ENCODE data around the gene HELZ.
"Not testable (repeated sequence)": the region's sequence is repeated elsewhere in the genome, so short reads cannot be mapped to it uniquely, and the experiment has no call there.

The HELZ gene

GRCh38 chr17:67127925-67128324 lies 117.1 kb downstream of the HELZ start:
- Mint-ChIP-seq H3K27me3 (ENCODE audit: low read depth) (no peaks in the 10 kb centered on the region), H3K27ac (no peak overlapping the region), H3K36me3 (ENCODE audit: low read depth) (peaks cover 28% of the 10 kb centered on the region), H3K9me3 (no peaks in the 10 kb centered on the region), H3K4me3 (no peak overlapping the region), H3K4me1 (peaks cover 5% of the 10 kb centered on the region)
- TF ChIP-seq CTCF (IDR thresholded peaks at IDR 0.05; ENCODE audit: unreplicated experiment in 3 of 3), result no peak

- TF ChIP-seq CTCF (IDR thresholded peaks at IDR 0.05; ENCODE audit: unreplicated experiment in 3 of 3), result no peak
- H3K27me3 Mint-ChIP-seq (ENCODE audit: low read depth), result no peaks in the 10 kb centered on the region
- H3K4me3 Mint-ChIP-seq, result no peak overlapping the region
- no peak overlapping the region for H3K27ac Mint-ChIP-seq
- H3K4me1 Mint-ChIP-seq, result no peaks in the 10 kb centered on the region
- H3K36me3 Mint-ChIP-seq (ENCODE audit: low read depth), result peaks cover 30% of the 10 kb centered on the region
- no peaks in the 10 kb centered on the region for H3K9me3 Mint-ChIP-seq
Measured at GRCh38 chr17:67126983-67127382, 118.0 kb downstream of the HELZ start.

GRCh38 chr17:67126543-67126942 lies 118.5 kb downstream of the HELZ start:
- H3K27ac Mint-ChIP-seq; H3K9me3 Mint-ChIP-seq; H3K4me1 Mint-ChIP-seq; H3K4me3 Mint-ChIP-seq; H3K27me3 Mint-ChIP-seq (ENCODE audit: low read depth): not testable (repeated sequence)
- H3K36me3 Mint-ChIP-seq (ENCODE audit: low read depth), result peaks cover 31% of the 10 kb centered on the region

GRCh38 chr17:67125924-67126323 lies 119.1 kb downstream of the HELZ start:
- Mint-ChIP-seq H3K4me3 (no peak overlapping the region), H3K9me3 (no peaks in the 10 kb centered on the region), H3K27ac (no peak overlapping the region), H3K27me3 (ENCODE audit: low read depth) (no peaks in the 10 kb centered on the region), H3K4me1 (peaks cover 7% of the 10 kb centered on the region), H3K36me3 (ENCODE audit: low read depth) (peaks cover 34% of the 10 kb centered on the region)
- no peak for TF ChIP-seq CTCF (IDR thresholded peaks at IDR 0.05; ENCODE audit: unreplicated experiment in 3 of 3)

DNA sequence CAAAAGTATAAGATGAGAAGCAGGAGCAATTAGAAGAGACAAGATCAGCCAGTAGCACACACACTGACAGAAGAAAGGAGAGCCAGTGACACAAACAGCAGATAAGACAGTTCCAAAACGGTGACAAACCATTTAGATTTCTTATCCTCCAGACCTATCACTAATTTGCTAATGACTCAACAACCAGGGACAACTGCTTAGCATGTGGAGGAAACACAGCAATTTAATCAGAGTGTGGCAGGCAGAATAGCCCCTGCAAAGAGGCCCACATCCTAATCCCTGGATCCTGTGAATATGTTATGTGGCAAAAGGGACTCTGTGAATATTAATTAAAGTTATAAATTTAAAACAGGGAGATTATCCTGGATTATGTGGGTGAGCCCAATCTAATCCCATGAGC lies 119.6 kb downstream of the HELZ start:
- H3K4me3 Mint-ChIP-seq, result no peak overlapping the region
- peak overlapping the region in 1 of 3 experiments; percentile 15 for H3K27ac Mint-ChIP-seq
- H3K36me3 Mint-ChIP-seq (ENCODE audit: low read depth), result peaks cover 39% of the 10 kb centered on the region
- TF ChIP-seq CTCF (IDR thresholded peaks at IDR 0.05; ENCODE audit: unreplicated experiment in 3 of 3), result no peak
- no peaks in the 10 kb centered on the region for H3K27me3 Mint-ChIP-seq (ENCODE audit: low read depth)
- H3K4me1 Mint-ChIP-seq, result peaks cover 10% of the 10 kb centered on the region
- no peaks in the 10 kb centered on the region for H3K9me3 Mint-ChIP-seq

DNA sequence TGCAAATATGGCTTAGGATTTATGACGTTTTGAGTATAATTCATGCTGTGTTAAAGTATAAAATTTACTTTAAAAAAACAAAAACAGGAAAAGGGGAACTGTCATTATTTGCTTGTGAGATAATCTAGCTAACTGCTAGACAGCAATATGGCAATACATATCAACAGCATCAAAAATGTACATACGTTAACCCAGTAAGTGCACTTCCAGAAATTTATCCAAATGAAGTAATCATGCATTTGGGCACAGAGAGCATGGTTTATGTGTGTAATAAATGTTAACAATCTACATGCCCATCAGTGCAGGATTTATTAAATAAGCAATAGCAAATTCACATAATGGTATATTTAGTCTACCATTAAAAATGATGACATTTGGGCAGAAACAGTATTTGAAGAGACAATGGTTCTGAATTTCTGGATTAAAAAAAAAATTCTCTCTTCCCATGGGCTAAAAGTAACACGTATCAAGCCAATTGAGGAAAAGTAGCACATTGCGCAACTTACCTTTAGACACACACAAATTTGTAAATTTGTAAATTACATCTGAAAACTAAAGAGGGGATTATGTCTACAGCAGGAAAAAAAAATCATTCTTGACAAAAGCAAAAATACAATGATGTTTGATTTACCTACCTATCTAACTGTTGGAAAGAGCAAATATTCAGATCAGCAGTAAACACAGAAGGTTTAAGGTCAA lies 120.4 kb downstream of the HELZ start:
- no peaks in the 10 kb centered on the region for H3K27me3 Mint-ChIP-seq (ENCODE audit: low read depth)
- H3K4me3 Mint-ChIP-seq, result no peak overlapping the region
- H3K27ac Mint-ChIP-seq, result no peak overlapping the region
- no peak for TF ChIP-seq CTCF (IDR thresholded peaks at IDR 0.05; ENCODE audit: unreplicated experiment in 3 of 3)
- H3K4me1 Mint-ChIP-seq, result peaks cover 10% of the 10 kb centered on the region
- peaks cover 3% of the 10 kb centered on the region for H3K9me3 Mint-ChIP-seq
- H3K36me3 Mint-ChIP-seq (ENCODE audit: low read depth), result peaks cover 44% of the 10 kb centered on the region

Data from nephron (organoid).